ENCODE data around the gene ATXN3L.

The ATXN3L gene
- total RNA-seq, result 0 to 0.06 (median 0) reads per million in 18 experiments

DNA sequence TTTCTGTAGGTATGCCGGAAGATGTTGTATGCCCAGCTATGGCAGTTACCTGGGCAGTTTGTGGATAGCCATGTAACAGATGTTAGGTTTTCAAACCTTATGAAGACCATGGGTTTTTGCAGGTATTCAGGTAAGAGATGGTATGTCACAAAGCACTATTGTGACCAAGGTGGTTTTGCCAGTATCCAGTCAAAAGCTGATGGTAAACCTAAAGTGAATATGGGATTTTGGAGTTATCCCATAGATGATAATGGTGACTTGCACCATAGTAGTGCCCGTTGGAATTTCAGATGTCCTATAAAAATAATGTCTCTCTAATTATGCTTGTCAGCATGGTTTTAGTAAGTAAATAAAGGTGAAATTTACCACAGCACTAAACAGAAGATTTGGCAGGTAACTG, at the start of gene ATXN3L:
TSS of gene ATXN3L (minus strand) at position 101 of the 400 bp plus-strand sequence. CDS start 119 bp downstream, outside the sequence.
- DNase-seq, result no peak

DNA sequence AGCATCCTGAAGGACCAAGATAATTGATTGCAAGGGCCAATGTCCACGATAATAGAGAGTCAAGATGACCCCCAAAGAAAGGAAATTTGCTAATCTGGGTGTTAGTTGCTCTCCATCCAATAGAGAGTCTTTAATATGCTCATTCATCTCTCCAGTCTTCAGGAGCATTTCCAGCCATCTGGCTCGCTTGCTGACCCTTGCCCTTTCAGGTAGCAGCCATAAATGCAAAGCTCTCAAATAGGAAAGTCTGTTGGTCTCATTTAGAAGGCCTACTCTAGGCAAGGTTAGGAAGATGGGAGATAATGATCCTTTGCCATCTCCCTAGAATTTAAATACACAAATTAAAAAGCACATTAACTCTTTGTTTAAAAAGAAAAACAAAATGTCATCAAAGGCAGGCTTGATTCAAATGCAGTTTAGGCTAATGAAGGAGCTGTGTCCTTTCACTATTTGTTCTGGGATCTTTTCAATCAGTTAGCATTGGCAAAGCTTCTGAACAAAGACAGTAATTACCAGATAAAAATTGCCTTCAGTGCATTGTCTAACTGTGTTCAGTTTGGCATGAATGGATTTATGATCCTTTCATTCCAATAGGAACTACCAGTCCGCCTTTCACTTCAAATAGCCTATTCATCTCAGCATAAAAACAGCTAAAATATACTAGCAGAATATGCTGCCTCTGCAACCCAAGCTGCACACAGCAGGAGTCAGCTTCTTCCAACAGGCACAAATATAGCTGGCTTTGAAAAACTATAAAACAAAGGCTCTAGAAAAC, 49.6 kb upstream of the ATXN3L start:
- DNase-seq, result no peak

DNA sequence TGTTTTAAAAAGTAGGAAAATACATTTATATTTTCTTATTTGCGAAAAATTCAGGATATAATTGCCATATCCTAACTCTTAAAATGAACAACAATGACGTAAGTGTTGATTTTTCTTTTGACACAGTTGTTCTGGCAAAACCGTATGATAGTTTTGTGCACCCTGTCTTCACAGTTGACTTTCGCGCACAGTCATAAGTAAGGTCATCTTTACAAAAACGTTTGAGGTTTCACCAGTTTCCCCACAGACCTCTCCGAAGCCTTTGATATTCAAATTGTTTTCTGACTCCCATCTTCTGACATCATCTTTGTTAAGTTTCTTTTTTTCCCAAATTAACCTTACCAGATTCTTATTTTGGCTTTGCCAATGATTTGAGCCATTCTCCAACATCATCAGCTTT, 48.1 kb upstream of the ATXN3L start:
- DNase-seq, result no peak

DNA sequence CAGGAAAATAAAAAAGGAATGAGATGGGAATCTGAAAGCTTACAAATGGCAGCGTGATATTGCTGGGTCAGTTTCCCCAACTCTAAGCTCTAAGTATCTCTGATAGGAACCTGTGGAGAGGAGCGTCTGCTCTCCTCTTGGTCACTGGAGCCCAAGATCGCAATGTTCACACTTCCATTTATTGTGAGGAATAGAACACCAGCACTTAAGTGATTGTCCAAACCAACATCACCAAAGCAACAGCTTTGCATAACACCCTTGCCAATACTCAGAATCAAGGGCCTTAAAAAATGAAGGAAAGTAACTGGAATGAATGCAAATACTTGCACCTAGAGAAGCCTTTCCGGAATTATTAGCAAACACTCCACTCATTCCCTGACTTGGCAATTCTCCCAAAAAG, 46.8 kb upstream of the ATXN3L start:
- DNase-seq, result no peak

DNA sequence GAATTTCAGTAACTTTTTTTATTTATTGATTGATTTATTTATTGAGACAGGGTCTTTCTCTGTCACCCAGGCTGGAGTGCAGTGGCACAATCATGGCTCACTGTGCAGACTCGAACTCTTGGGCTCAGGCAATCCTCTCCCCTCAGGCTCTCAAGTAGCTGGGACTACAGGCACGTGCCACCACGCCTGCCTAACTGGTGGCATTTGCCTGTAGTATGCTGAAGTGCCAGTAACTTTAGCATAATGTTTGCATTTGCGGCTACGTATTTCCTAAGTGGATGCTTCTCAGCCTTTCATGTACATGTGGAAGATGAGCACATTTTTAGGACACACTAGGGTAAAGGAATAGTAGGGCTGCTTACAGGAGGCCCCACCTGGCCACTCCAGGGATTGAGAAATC, 45.3 kb upstream of the ATXN3L start:
- no peak for DNase-seq

DNA sequence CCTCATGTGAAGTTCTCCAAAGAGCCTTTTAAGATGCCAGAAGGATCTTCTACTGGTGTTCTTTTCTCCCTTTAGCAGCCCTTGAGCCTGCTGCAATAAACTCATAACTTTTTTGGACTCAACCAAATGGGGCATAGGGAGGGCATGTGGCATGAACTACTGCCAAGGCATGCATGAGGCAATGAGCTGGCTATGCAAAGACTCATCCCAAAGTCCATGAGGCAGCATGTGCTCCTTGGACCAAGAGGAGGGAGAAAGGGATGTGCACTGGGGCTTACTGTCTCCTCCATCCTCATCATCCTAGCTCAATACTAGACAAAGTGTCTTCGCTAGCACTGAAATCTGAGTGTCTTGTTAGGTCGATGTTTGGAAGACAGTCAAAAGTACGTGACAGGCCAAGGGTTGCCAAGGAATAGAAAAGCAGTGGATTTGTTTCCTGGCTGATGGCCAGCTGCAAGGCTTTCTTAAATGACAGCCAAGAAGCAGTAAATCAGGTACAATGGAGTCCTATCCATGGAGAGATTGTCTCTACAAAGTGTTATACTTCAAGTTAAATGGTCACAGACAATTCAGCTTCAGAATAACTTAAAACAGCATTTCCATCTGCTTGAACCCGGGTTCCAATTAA, 44.5 kb upstream of the ATXN3L start:
- no peak for DNase-seq

DNA sequence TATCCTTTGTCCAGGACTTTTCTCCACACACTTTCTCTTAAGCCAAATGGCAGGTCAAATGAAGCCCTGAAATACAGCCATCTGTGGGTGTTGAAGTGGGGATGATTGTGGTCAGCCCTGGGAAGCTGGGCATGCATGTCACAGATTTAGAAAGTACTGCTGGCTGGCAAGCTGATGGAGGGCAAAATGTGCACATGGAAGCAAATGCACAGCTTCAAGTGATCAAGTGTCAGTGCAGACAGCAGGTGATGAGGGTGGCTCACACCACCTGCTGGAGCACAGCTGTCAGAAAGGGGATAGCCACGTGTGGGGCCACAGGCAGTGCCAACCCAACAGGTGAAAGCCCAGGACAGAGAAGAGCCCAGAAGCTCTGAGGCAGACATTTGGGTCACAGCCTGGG, 40.3 kb upstream of the ATXN3L start:
- DNase-seq, result no peak

DNA sequence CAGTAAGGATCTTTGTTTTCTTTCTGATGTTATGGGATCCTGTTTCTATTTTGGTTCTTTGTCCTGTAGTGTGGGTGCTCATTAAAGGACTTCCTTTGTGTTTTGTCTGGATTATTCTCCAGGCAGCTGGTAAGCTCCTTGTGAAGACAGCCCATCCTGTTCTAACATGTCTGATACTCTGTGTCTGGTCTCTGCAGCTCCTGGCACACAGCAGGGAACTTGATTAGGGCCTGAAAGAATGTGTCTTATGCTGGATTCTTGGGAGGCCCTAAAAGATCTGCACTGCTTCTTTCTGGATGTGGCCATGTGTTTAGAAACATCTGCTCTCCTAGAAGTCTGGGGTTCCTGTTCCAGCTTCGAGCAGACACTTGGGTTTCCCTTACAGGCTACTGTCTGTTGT, 38.1 kb upstream of the ATXN3L start:
- peak in 1 of 2 donors; percentile 19 for DNase-seq

DNA sequence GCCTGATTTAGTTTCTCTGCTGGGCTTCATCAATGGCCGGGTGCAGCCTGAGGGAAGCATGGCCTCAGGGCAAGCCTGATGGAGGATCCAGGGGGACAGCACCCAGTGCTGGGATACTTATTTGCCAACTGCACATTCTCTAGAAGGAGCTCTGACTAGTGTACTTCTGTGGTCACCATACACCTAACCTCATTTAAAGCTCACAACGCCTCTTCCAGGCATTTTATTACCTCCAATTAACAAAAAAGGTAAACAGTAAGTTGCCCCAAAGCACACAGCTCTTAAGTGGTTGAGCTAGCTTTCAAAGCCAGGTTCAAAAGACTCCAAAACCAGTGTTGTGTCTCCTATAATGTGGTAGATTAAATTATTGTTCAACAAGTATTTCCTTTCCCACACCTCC, 26.8 kb upstream of the ATXN3L start:
- no peak for DNase-seq

DNA sequence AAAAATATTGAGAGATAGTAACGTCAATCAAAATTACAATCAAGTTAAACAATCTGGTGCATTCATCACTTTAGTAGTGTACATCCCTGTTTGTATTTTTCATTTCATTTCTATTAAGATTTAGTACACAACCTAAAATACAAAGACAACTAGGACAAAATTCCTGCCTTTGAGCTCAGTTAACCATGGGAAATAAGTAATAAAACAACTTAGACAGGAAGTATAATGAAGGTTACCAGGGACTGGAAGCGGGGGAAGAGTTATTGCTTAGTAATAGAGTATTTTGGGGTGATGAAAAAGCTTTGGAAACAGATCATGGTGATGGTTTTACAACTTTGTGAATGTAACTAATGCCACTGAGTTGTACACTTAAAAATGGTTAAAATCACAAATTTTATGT, 25.6 kb upstream of the ATXN3L start:
- no peak for DNase-seq

DNA sequence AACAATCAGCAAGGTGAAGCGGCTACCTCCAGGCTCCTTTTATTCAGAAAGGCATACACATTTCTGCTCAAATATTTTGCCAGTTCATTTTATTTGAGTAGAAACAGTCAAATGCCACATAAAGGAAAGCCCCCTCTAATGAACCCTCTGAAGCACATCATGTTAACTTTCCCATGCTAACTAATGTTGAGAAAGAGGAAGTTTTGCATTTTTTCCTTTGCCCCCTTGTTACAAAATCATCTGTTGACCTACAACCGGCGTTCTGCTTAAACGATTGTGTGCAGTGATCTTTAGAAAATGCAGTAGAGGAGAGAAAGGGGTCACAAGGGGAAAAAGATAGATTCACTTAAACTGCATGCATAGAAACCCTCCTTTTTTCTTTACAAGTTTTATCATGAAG, 25.2 kb upstream of the ATXN3L start:
- DNase-seq, result peak; percentile 4 to 21

DNA sequence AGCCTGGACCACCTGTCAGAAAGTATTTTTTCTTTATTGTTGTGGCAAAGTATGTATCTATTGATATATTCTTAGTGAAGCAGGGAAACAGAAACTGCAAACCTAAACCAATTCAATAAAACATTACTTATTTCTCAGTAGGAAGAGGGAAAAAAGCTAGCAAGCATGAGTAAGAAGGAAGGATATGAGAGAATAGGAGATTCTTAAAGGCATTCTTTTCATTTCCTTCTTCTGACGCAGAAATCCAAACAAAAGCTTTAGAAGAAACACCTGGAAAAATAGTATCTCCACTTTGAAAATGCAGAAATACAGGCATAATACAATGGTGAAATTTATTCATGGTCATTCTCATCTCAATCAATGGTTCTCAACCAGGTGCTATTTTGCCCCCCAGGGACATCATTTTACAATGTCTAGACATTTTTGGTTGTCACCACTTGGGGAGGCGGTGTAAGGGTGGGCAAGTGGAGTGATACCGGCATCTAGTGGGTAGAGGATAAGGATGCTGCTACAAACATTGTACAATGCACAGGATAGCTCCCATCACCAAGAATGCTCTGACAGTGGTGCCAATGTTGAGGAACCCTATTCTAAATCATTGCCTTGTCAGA, 21.7 kb upstream of the ATXN3L start:
- no peak for DNase-seq

DNA sequence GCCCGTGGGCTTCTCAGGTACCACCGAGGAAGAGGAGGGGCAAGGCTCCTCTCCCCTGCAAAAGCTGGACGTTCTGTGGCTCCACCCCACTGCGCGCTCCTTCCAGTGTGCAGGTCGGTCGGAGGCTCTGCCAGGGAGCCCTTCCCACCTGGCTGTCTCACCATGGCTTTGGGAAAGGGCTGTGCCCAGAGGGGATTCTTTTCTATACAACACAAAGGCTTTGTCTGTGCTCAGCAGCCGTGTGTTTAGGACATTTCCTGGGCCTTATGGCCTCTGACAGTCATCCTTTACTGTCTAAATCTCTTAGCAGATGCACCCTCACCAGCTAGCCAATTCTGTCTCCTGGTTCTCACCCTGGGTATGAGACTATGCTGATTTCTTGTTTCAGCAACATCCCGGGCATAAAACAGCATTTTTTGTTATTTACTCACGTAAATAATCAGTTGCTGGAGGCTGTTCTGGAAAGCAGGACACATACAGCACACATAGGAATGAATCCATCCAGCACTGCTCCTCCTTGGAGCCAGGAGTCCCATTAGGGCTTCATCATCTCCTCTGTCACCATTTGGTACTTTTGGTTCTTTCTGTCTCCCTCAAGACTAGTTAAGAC, 20.4 kb upstream of the ATXN3L start:
- DNase-seq, result no peak

DNA sequence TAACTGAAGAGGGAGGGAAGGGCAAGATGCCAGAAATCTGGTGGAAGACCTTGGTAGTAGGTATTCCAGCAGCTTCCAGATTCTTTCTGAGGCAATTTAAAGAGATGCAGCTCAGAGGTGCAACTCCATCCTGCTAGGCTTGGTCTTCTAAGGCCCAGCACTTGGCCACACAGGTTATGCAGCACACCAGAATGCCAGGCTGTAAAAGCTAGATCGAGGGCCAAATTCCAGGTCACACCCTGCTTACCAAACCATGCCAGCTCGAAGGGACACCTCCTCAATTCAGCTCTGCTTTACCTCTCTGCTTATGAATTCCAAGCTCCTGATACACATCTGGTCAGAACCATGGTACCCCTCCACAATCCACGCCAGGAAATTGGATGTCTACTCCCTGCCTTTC, 19.8 kb upstream of the ATXN3L start:
- no peak for DNase-seq

DNA sequence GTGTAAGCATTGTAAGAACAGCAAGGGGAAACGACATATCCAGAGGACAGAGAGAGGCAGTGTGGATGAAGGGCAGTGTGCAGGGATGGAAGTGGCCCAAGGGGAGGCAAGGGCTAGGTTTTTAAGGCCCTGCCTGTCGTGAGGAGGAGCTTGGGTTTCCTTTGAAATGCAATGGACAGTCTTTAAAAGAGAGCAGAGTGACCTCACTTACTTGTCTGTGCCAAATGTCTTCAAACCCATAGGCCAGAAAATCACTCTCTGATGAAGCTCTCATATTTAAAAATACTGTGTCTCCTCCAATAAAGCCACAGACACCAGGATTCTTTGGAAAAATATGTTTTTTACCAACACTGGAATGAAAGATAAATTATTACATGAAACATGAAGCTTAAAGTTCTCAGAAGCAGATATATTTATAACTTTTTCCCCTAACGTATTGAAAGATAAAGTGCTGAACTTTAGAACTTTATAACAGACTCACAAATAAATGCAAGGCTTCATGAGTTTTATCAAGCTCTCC, 19.2 kb upstream of the ATXN3L start:
- no peak for DNase-seq

DNA sequence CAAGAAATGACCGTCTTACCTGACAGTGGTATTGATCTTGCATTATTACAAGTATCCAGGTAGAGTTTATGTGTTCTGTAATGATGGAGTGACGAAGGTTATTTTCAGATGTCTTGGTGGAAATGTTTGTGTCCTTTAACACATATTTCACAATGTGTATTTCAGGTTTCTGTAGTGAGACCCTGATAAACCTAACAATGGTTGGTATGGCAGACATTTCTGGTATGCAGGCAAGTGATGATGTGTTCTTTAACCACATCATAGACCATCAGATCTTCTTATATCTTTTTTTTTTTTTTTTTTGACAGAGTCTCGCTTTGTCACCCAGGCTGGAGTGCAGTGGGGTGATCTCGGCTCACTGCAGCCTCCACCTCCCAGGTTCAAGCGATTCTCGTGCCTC, 14.6 kb upstream of the ATXN3L start:
- DNase-seq, result no peak

DNA sequence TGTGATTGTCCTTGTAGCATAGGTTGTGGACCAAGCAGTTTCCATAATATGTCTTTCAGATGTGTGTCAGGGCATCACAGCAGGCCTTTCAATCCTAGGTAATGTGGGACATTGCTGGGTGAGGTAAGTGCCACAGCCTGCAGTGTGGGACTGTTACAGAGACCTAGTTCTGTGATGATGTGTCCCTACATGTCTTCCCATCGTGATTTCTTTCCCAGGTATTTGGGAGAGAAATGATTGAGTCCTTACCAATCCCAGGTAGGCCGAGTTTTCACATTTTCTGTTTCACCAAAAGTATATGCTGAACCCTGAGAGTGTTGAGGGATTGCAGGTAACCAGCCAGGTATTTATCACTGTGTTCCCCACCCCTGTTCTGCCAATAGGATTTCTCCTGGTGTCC, 10.6 kb upstream of the ATXN3L start:
- no peak for DNase-seq

DNA sequence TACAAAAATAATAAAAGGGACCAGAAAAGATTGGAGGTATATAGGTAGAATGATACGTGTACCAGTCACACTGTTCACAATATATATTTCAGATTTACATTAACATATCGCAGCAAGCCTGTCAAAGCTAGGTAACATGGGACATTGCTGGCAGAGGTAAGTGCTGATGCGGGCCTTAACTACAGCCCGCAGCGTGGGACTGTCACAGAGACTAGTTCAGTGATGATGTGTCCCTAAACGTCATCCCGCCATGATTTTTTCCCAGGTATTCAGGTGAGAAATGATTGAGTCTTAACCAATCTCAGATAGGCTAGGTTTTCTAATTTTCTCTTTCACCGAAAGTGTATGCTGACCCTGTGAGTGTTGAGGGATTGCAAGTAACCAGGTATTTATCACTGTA, 7.8 kb upstream of the ATXN3L start:
- DNase-seq, result no peak

DNA sequence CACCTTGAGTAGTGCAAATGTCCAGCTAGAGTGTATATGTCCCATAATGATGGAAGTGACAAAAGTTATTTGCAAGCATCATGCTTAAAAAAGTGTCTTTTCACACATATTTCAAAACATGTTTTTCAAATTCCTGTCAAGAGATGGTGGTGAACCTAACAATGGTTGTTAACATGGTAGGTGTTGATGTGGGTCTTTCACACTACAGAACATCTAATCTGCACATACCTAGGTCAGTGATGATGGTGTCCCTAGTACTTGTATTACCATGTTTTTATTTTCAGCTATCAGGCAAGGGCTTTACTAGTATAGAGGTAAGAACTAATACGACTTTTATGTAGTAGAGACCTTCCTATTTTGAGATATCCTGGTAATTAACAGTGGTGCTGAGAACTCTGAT, 3.4 kb upstream of the ATXN3L start:
- no peak for DNase-seq

DNA sequence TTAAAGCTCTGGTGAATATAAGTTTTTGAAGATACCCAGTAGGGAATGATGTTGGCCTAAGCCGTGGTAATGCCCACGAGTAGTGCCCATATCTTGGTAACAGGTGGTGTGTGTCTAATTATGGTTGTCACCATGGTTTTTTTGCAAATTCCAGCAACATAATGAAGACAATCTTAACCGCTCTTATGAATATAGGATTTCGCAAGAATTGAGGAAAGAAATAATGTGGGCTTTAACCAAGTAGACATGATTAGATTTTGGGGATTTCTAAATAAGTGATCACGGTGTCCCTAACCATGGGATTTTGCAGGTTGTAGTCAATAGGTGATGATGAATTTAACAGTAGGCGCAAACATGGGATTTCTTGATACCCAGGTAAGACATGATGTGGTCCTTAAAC, 2.5 kb downstream of the ATXN3L start:
- DNase-seq, result no peak

DNA sequence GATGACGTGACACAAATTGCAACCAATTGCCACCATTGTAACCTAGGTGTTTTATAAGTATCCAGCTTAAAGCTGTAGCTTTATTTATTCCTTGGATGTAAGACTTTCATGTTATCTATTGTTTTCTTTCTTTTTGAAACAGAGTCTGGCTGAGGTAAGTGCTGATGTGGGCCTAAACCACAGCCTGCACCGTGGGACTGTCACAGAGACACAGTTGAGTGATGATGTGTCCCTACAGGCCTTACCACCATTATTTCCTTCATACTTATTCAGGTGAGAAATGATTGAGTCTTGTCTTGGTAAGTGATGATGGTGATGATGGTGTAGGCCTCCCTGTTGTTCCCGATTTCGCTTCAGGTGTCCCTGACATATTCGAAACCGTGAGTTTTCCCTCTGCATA, 8.3 kb downstream of the ATXN3L start:
- no peak for DNase-seq

DNA sequence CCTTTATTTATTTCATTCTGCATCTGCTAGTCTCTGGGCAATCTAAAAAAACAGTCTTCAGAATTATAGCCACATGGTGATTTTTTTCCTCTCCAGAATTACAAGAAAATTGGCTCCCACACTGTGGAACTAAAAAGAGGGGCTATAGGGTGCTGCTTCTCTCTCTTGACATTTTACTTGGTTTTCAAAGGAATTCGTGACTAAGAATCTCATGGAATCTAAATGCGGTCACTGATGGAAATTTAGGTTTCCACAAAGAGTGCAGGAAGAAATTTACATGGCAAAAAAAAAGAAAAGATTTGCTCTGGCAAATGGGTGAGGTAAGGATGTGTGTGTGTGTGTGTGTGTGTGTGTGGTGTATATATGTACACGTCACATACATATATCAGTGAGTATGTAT, 10.2 kb downstream of the ATXN3L start:
- DNase-seq, result no peak

DNA sequence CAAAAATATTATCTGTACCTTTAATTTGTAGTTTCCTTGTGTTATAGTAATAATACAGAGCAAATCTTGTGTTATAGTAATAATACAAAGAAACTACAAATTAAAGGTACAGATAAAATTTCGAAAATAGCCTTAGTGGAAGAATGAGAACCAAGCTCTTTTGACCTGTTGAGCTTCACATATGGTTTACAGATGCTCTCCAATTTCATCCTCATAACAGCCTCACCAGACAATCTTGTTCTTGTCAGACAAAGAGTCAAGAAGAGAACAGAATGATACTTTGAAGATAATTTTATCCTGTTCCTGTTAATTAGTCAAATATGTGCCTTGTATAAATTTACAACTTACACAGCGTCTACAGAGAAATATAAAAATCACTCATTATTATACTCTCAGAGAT, 12.8 kb downstream of the ATXN3L start:
- no peak for DNase-seq
